Adipose tissue (tissue), 3 donors: Measurements from ENCODE around the gene ST6GALNAC3. TPM values are rescaled to one million over a fixed set of nuclear protein-coding genes. Genes with fewer than 3 reads are reported as not detected.

Experiments
- H3K27ac ChIP-seq: one replicate; pipeline ENCODE4 v1.5.1; 2013; ENCODE audit warnings: low read depth, low read length
- WGBS, 3 donors: extraction: QIAGEN DNeasy Blood & Tissue Kit; methylation state at CpG; one replicate each; pipeline ENCODE4 v1.1.7; 2013; 5-methylcytosine and 5-hydroxymethylcytosine counted together
- polyA plus RNA-seq, 3 donors: library from polyadenylated mRNA; stranded (reverse); fragments of 200-250 nt; gene quantifications; one replicate each; pipeline ENCODE4 v1.2.3, GENCODE V29; 2013
- donor health status: healthy with polysubstance abuse.
- donor health status: Bipolar disorder and iron deficiency.
- donor health status: healthy.

ST6GALNAC3 gene
- polyA plus RNA-seq, 3 donors = 1.1 to 8.8 (median 3.3) TPM

GRCh38 chr1:76480827-76481226 lies 406.3 kb downstream of the ST6GALNAC3 start:
- H3K27ac ChIP-seq = no peak overlapping the region

GRCh38 chr1:76481672-76482071 lies 407.1 kb downstream of the ST6GALNAC3 start:
- no peak overlapping the region for H3K27ac ChIP-seq
- 83 to 87% (median 86%) methylated on average over 1 of the region's 1 CpG for WGBS, 3 donors

GRCh38 chr1:76482272-76482671 lies 407.7 kb downstream of the ST6GALNAC3 start:
- 42 to 77% (median 52%) methylated on average over 2 of the region's 2 CpGs for WGBS, 3 donors
- no peak overlapping the region for H3K27ac ChIP-seq

- 87 to 90% (median 89%) methylated on average over 2 of the region's 2 CpGs for WGBS, 3 donors
- no peak overlapping the region for H3K27ac ChIP-seq
Measured at GRCh38 chr1:76491737-76492136, 417.2 kb downstream of the ST6GALNAC3 start.

GRCh38 chr1:76492752-76493430 lies 418.3 kb downstream of the ST6GALNAC3 start:
- no peak overlapping the region for H3K27ac ChIP-seq

- H3K27ac ChIP-seq = no peak overlapping the region
Measured at GRCh38 chr1:76494807-76495206, 420.3 kb downstream of the ST6GALNAC3 start.

GRCh38 chr1:76496871-76497270 lies 422.3 kb downstream of the ST6GALNAC3 start:
- WGBS, 3 donors = 64 to 66% (median 65%) methylated on average over 3 of the region's 3 CpGs

GRCh38 chr1:76500116-76500515 lies 425.6 kb downstream of the ST6GALNAC3 start:
- no peak overlapping the region for H3K27ac ChIP-seq

More at GRCh38 chr1:76496871-76497270, 422.3 kb downstream of the ST6GALNAC3 start:
- no peak overlapping the region for H3K27ac ChIP-seq

GRCh38 chr1:76501136-76501535 lies 426.6 kb downstream of the ST6GALNAC3 start:
- 33 to 38% (median 35%) methylated on average over 2 of the region's 2 CpGs for WGBS, 3 donors
- no peak overlapping the region for H3K27ac ChIP-seq

- WGBS, 3 donors = 59 to 74% (median 64%) methylated on average over 7 of the region's 7 CpGs
- no peak overlapping the region for H3K27ac ChIP-seq
Measured at GRCh38 chr1:76501586-76502219, 427.2 kb downstream of the ST6GALNAC3 start.

- 95 to 100% (median 95%) methylated on average over 3 of the region's 3 CpGs for WGBS, 3 donors
Measured at GRCh38 chr1:76503100-76503499, 428.6 kb downstream of the ST6GALNAC3 start.

GRCh38 chr1:76503736-76504135 lies 429.2 kb downstream of the ST6GALNAC3 start:
- 51 to 70% (median 66%) methylated on average over 2 of the region's 2 CpGs for WGBS, 3 donors

More at GRCh38 chr1:76503100-76503499, 428.6 kb downstream of the ST6GALNAC3 start:
- no peak overlapping the region for H3K27ac ChIP-seq

GRCh38 chr1:76507376-76507775 lies 432.8 kb downstream of the ST6GALNAC3 start:
- WGBS, 3 donors = 93 to 97% (median 96%) methylated on average over 3 of the region's 3 CpGs
- no peak overlapping the region for H3K27ac ChIP-seq

More at GRCh38 chr1:76503736-76504135, 429.2 kb downstream of the ST6GALNAC3 start:
- no peak overlapping the region for H3K27ac ChIP-seq

GRCh38 chr1:76508871-76509270 lies 434.3 kb downstream of the ST6GALNAC3 start:
- WGBS, 3 donors = 86 to 96% (median 93%) methylated on average over 3 of the region's 3 CpGs
- no peak overlapping the region for H3K27ac ChIP-seq

GRCh38 chr1:76510672-76511557 lies 436.4 kb downstream of the ST6GALNAC3 start:
- 45 to 62% (median 60%) methylated on average over 7 of the region's 7 CpGs for WGBS, 3 donors
- H3K27ac ChIP-seq = no peak overlapping the region

- WGBS, 3 donors = 57 to 72% (median 72%) methylated on average over 5 of the region's 5 CpGs
- no peak overlapping the region for H3K27ac ChIP-seq
Measured at GRCh38 chr1:76511558-76512179, 437.1 kb downstream of the ST6GALNAC3 start.

GRCh38 chr1:76530953-76531352 lies 456.4 kb downstream of the ST6GALNAC3 start:
- H3K27ac ChIP-seq = no peak overlapping the region
- WGBS, 3 donors = 64 to 87% (median 80%) methylated on average over 3 of the region's 3 CpGs

- WGBS, 3 donors = 52 to 84% (median 79%) methylated on average over 2 of the region's 2 CpGs
- H3K27ac ChIP-seq = no peak overlapping the region
Measured at GRCh38 chr1:76541618-76542017, 467.1 kb downstream of the ST6GALNAC3 start.

GRCh38 chr1:76542359-76542758 lies 467.8 kb downstream of the ST6GALNAC3 start:
- no peak overlapping the region for H3K27ac ChIP-seq
